Measurements from ENCODE around the gene MBOAT2. TPM values are rescaled to one million over a fixed set of nuclear protein-coding genes. Genes with fewer than 3 reads are reported as not detected.

MBOAT2 gene
- polyA plus RNA-seq, 1 donor = 20.7 TPM

DNA sequence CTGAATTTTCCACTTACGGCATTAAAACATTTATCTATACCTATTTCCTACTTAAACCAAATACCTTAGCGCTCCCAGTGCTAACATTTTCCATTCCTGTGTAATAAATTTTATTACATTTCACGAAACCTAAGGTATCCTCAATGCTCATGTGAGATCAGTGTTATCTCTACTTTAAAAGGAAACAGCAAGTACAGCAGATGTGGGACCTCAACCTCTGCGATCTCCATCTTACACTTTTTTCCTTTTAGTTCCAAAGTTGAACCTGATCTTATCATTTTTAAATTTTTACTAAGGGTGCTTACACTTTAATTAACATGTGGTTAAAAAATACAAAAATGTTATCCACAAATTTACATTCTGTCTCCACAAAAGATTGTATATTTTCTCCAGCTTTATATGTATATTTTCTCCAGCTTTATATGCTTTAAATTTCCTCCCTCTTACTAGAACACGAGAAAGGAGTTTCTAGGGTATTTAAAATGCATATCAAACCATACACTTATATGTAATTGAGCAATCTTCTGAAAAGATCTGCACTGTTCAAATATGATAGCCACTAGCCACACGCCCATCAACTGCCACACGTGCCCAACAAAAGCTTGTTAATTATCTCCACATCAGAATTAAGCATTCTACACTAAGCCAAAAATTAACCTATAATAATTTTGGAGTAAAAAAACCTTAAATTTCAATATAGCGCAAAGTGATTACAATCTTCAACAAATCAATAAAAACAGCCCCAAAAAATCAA lies 38.1 kb downstream of the MBOAT2 start:
- Histone ChIP-seq H3K9me3 (ENCODE audit: control insufficient read depth, low read depth, low read length) (no peaks in the 10 kb centered on the region), H3K4me3 (ENCODE audit: low read length) (no peak overlapping the region), H3K27ac (ENCODE audit: low read length) (no peak overlapping the region), H3K36me3 (ENCODE audit: control insufficient read depth, insufficient read depth, low read length) (no peaks in the 10 kb centered on the region), H3K27me3 (ENCODE audit: control insufficient read depth, insufficient read depth, low read length) (no peaks in the 10 kb centered on the region), H3K4me1 (ENCODE audit: control insufficient read depth, insufficient read depth, low read length) (no peaks in the 10 kb centered on the region)
- DNase-seq = no peak
- 41% methylated on average over 5 of the region's 8 CpGs for WGBS (ENCODE audit: insufficient coverage, low lambda C conversion rate)

DNA sequence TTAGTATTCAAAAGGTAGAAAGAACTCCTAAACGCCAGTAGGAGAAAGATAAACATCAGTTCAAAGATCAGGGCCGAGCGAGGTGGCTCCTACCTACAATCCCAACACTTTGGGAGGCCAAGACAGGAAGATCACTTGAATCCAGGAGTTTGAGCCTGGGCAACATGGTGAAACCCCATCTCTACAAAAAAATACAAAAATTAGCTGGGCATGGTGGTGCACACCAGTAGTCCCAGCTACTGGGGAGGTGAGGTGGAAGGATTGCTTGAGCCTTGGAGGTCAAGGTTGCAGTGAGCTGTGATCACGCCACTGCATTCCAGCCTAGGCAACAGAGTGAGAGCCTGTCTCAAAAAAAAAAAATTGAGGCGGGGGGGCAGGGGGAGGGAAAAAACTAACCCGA lies 40.6 kb downstream of the MBOAT2 start:
- no peak overlapping the region for H3K27ac ChIP-seq (ENCODE audit: low read length)
- no peaks in the 10 kb centered on the region for H3K4me1 ChIP-seq (ENCODE audit: control insufficient read depth, insufficient read depth, low read length)
- H3K4me3 ChIP-seq (ENCODE audit: low read length) = no peak overlapping the region
- no peaks in the 10 kb centered on the region for H3K36me3 ChIP-seq (ENCODE audit: control insufficient read depth, insufficient read depth, low read length)
- WGBS (ENCODE audit: insufficient coverage, low lambda C conversion rate) = 67% methylated on average over 1 of the region's 6 CpGs
- H3K27me3 ChIP-seq (ENCODE audit: control insufficient read depth, insufficient read depth, low read length) = no peaks in the 10 kb centered on the region
- H3K9me3 ChIP-seq (ENCODE audit: control insufficient read depth, low read depth, low read length) = no peaks in the 10 kb centered on the region
- DNase-seq = no peak

DNA sequence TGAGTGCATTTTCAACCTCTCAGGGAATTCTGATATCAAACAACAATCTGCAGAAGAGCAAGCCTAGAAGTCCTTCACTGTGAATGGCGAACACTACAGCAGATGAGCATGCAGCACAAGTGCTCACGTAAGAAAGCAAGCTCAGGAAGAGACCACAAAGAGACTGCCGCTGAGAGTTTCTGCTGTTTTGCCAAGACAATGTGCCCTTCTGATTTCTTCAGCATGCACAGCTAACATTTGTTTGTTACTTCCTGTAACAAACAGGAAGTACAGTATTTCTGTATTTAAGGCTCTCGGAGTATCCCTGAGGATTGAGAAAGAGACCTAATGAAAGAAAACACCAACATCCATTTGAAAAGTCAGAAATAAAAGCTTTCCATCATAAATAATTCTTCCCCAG lies 45.9 kb downstream of the MBOAT2 start:
- no peaks in the 10 kb centered on the region for H3K27me3 ChIP-seq (ENCODE audit: control insufficient read depth, insufficient read depth, low read length)
- no peak for DNase-seq
- H3K4me3 ChIP-seq (ENCODE audit: low read length) = no peak overlapping the region
- no peaks in the 10 kb centered on the region for H3K4me1 ChIP-seq (ENCODE audit: control insufficient read depth, insufficient read depth, low read length)
- no peak overlapping the region for H3K27ac ChIP-seq (ENCODE audit: low read length)
- no peaks in the 10 kb centered on the region for H3K36me3 ChIP-seq (ENCODE audit: control insufficient read depth, insufficient read depth, low read length)
- WGBS (ENCODE audit: insufficient coverage, low lambda C conversion rate) = no CpG with 5 or more reads among the region's 4 CpGs
- H3K9me3 ChIP-seq (ENCODE audit: control insufficient read depth, low read depth, low read length) = peaks cover 9% of the 10 kb centered on the region

DNA sequence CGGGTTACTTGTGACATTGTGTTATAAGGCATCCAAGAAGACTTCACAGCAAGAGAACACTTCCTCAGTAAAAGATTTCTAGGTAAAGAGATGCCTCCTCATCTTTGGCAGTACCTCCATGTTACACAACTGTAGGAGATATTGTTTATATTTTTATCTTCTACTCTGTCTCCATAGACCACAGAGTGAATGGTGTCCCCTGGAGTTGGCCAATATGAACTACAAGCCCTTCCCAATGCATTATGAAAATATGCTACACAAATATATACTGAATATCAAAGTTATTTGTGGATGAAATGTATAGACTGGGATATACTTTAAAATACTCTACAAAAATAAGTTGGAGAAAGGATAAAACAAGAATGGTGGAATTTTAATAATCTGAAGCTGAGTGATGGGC lies 46.7 kb downstream of the MBOAT2 start:
- 100% methylated on average over 1 of the region's 1 CpG for WGBS (ENCODE audit: insufficient coverage, low lambda C conversion rate)
- no peaks in the 10 kb centered on the region for H3K4me1 ChIP-seq (ENCODE audit: control insufficient read depth, insufficient read depth, low read length)
- H3K4me3 ChIP-seq (ENCODE audit: low read length) = no peak overlapping the region
- H3K36me3 ChIP-seq (ENCODE audit: control insufficient read depth, insufficient read depth, low read length) = no peaks in the 10 kb centered on the region
- no peaks in the 10 kb centered on the region for H3K27me3 ChIP-seq (ENCODE audit: control insufficient read depth, insufficient read depth, low read length)
- no peak for DNase-seq
- no peak overlapping the region for H3K27ac ChIP-seq (ENCODE audit: low read length)
- H3K9me3 ChIP-seq (ENCODE audit: control insufficient read depth, low read depth, low read length) = peaks cover 9% of the 10 kb centered on the region

DNA sequence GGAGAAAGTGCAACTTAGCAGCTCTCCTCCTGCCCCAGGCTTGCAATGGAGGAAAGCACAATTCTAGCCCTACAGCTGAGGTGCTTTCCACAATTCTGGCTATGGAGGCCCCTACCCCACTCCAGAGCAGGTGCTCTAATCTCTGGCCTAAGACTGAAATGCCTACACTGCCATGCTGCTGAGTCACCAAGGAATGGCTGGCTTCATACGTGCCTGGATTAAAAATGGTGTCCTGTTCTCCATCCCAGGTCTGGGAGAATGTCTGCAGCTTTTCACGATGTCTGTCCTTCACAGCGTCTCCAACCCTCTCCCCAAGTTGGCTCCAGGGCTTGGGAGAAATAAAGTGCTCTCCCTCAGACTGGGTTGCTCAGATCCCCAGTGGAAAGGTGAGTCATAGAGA lies 48.5 kb downstream of the MBOAT2 start:
- no peak overlapping the region for H3K4me3 ChIP-seq (ENCODE audit: low read length)
- no peaks in the 10 kb centered on the region for H3K36me3 ChIP-seq (ENCODE audit: control insufficient read depth, insufficient read depth, low read length)
- no CpG with 5 or more reads among the region's 3 CpGs for WGBS (ENCODE audit: insufficient coverage, low lambda C conversion rate)
- DNase-seq = no peak
- no peak overlapping the region for H3K27ac ChIP-seq (ENCODE audit: low read length)
- no peaks in the 10 kb centered on the region for H3K27me3 ChIP-seq (ENCODE audit: control insufficient read depth, insufficient read depth, low read length)
- H3K4me1 ChIP-seq (ENCODE audit: control insufficient read depth, insufficient read depth, low read length) = no peaks in the 10 kb centered on the region
- H3K9me3 ChIP-seq (ENCODE audit: control insufficient read depth, low read depth, low read length) = peaks cover 9% of the 10 kb centered on the region

DNA sequence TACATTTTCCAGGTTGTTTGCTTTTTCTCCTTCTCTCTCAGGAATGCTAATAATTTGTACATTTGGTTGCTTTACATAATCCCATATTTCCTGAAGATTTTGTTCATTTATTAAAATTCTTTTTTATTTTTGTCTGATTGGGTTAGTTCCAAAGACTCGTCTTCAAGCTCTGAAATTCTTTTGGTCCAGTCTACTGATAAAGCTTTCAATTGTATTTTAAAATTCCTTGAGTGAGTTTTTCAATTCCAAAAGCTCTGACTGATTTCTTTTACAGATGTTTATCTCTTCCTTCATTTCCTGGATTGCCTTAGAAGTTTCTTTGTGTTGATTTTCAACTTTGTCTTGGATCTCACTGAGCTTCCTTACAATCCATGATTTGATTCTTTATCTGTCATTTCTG lies 50.0 kb downstream of the MBOAT2 start:
- 92% methylated on average over 1 of the region's 1 CpG for WGBS (ENCODE audit: insufficient coverage, low lambda C conversion rate)
- no peaks in the 10 kb centered on the region for H3K36me3 ChIP-seq (ENCODE audit: control insufficient read depth, insufficient read depth, low read length)
- no peak overlapping the region for H3K27ac ChIP-seq (ENCODE audit: low read length)
- H3K4me3 ChIP-seq (ENCODE audit: low read length) = no peak overlapping the region
- H3K4me1 ChIP-seq (ENCODE audit: control insufficient read depth, insufficient read depth, low read length) = no peaks in the 10 kb centered on the region
- no peaks in the 10 kb centered on the region for H3K27me3 ChIP-seq (ENCODE audit: control insufficient read depth, insufficient read depth, low read length)
- no peak for DNase-seq
- H3K9me3 ChIP-seq (ENCODE audit: control insufficient read depth, low read depth, low read length) = peaks cover 9% of the 10 kb centered on the region

DNA sequence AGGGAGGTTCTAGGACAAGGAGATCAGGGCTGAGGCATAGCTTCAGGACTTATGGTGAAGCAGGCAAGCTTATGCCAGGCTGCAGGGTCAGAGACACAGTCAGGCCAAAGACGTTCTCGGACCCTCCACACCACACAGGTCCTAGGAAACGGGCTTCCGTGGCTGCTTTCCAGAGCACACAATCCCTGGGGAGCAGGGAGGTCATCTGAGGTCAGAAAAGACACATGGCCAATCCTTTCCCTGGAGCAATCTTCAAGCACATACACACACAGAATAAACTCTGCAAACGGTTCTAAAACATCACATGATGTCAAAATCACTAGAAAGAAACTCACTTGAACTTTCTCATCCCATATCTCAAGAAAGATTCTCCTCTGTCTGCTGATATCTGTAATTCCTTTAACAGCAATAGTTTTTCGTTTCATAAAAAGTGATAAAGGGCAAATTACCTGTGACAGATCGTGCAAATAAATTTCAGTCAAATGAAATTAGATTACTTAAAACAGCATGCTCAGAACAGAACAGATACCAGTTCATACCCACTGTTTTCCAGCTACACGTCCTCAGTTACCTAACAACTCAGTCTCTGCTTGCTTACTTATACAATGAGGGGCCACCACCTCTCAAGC lies 63.9 kb downstream of the MBOAT2 start:
- Histone ChIP-seq H3K4me3 (ENCODE audit: low read length) (no peak overlapping the region), H3K27me3 (ENCODE audit: control insufficient read depth, insufficient read depth, low read length) (no peaks in the 10 kb centered on the region), H3K4me1 (ENCODE audit: control insufficient read depth, insufficient read depth, low read length) (no peaks in the 10 kb centered on the region), H3K9me3 (ENCODE audit: control insufficient read depth, low read depth, low read length) (no peaks in the 10 kb centered on the region), H3K27ac (ENCODE audit: low read length) (no peak overlapping the region), H3K36me3 (ENCODE audit: control insufficient read depth, insufficient read depth, low read length) (no peaks in the 10 kb centered on the region)
- WGBS (ENCODE audit: insufficient coverage, low lambda C conversion rate) = 20% methylated on average over 2 of the region's 8 CpGs
- no peak for DNase-seq

DNA sequence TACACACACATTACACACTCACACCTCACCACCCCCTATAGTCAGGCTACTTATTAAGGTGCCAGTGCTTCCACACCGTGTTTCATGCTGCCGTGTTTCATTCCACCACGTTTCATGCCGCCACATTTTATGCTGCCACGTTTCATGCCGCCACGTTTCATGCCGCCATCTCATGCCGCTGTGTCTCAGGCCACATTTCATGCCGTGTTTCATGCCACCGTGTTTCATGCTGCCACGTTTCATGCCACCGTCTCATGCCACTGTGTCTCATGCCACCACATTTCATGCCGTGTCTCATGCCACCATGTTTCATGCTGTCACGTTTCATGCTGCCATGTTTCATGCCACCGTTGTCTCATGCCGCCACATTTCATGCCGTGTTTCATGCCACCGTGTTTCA lies 65.1 kb downstream of the MBOAT2 start:
- Histone ChIP-seq H3K4me3 (ENCODE audit: low read length) (no peak overlapping the region), H3K27me3 (ENCODE audit: control insufficient read depth, insufficient read depth, low read length) (no peaks in the 10 kb centered on the region), H3K9me3 (ENCODE audit: control insufficient read depth, low read depth, low read length) (no peaks in the 10 kb centered on the region), H3K36me3 (ENCODE audit: control insufficient read depth, insufficient read depth, low read length) (no peaks in the 10 kb centered on the region), H3K27ac (ENCODE audit: low read length) (no peak overlapping the region), H3K4me1 (ENCODE audit: control insufficient read depth, insufficient read depth, low read length) (no peaks in the 10 kb centered on the region)
- WGBS (ENCODE audit: insufficient coverage, low lambda C conversion rate) = 98% methylated on average over 5 of the region's 19 CpGs
- no peak for DNase-seq

DNA sequence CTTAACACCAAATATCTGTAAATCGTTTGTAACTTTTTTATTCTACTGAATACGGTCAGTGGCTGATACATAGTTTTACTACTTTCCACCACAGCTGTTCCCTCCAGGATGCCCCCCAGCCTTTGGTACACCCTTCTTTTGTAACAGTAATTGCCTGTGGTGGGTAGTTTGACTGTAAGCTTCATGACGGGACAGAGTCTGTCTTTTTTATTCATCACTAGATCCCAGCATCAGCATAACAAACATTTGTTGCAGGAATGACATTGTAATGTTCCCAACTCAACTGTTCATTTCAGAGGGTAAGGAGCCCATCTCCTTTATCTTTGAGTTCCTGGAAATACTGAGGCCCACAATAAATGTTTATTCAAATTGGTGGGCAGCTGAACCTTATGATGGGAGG lies 67.5 kb downstream of the MBOAT2 start:
- H3K4me1 ChIP-seq (ENCODE audit: control insufficient read depth, insufficient read depth, low read length) = no peaks in the 10 kb centered on the region
- H3K27ac ChIP-seq (ENCODE audit: low read length) = no peak overlapping the region
- H3K36me3 ChIP-seq (ENCODE audit: control insufficient read depth, insufficient read depth, low read length) = no peaks in the 10 kb centered on the region
- no peak for DNase-seq
- whole genome bisulfite sequencing (ENCODE audit: insufficient coverage, low lambda C conversion rate) = 86% methylated on average over 1 of the region's 3 CpGs
- H3K4me3 ChIP-seq (ENCODE audit: low read length) = no peak overlapping the region
- H3K27me3 ChIP-seq (ENCODE audit: control insufficient read depth, insufficient read depth, low read length) = no peaks in the 10 kb centered on the region
- no peaks in the 10 kb centered on the region for H3K9me3 ChIP-seq (ENCODE audit: control insufficient read depth, low read depth, low read length)

DNA sequence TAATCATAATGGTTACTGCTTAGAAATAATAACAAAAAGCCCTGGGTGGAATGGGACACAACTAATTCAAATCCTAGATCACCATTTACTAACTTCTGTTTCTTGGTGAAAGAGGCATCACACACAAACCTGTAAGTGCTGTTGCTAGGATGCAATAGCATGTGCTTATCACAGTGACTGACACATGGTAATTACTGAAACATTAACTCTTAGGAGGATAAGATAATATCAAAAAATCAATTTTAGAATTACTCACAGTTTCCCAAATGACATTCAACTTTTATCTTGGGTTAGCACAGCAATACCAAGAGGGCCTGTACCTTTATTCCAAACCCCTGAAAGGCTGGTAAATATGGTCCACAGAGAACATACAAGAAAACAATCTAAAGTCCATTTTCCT lies 69.1 kb downstream of the MBOAT2 start:
- no peak overlapping the region for H3K27ac ChIP-seq (ENCODE audit: low read length)
- no peaks in the 10 kb centered on the region for H3K36me3 ChIP-seq (ENCODE audit: control insufficient read depth, insufficient read depth, low read length)
- no peak for DNase-seq
- no peaks in the 10 kb centered on the region for H3K4me1 ChIP-seq (ENCODE audit: control insufficient read depth, insufficient read depth, low read length)
- no peaks in the 10 kb centered on the region for H3K9me3 ChIP-seq (ENCODE audit: control insufficient read depth, low read depth, low read length)
- H3K27me3 ChIP-seq (ENCODE audit: control insufficient read depth, insufficient read depth, low read length) = no peaks in the 10 kb centered on the region
- H3K4me3 ChIP-seq (ENCODE audit: low read length) = no peak overlapping the region

DNA sequence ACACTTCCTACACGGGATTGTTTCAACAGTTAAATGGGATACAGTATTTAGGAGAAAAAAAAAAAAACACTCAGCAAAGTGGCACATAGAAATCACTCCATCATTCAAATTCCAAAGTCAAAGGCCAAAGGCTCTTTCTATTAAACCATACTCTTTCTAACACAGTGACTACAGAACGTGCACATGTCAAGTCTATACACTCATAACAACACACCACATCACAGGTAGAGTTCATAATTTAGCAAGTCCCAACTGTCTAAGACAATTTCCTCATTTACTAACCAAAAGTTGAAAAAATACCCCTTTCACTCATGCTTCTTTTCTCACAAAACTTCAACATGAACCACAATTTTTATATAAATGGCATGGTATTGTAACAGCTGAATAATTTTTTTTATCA lies 70.8 kb downstream of the MBOAT2 start:
- Histone ChIP-seq H3K4me3 (ENCODE audit: low read length) (no peak overlapping the region), H3K27ac (ENCODE audit: low read length) (no peak overlapping the region), H3K36me3 (ENCODE audit: control insufficient read depth, insufficient read depth, low read length) (no peaks in the 10 kb centered on the region), H3K9me3 (ENCODE audit: control insufficient read depth, low read depth, low read length) (no peaks in the 10 kb centered on the region), H3K4me1 (ENCODE audit: control insufficient read depth, insufficient read depth, low read length) (no peaks in the 10 kb centered on the region), H3K27me3 (ENCODE audit: control insufficient read depth, insufficient read depth, low read length) (no peaks in the 10 kb centered on the region)
- no peak for DNase-seq
- 73% methylated on average over 2 of the region's 2 CpGs for WGBS (ENCODE audit: insufficient coverage, low lambda C conversion rate)

All from large intestine (tissue), 3 donors.